Bone marrow (tissue), 2 donors: Measurements from ENCODE around the gene RS1.

Experiments used
- DNase-seq, 2 donors: peaks; one replicate each; lab custom pipeline; 2025; lab: John Stamatoyannopoulos, UW

RS1 gene

GRCh38 chrX:18672008-18672407 is at the start of gene RS1:
RS1 (minus strand) TSS chrX:18672108; CDS start chrX:18672068, 40 bp downstream.
- no peak for DNase-seq

GRCh38 chrX:18719852-18720251 is 47.9 kb upstream of the RS1 start:
- no peak for DNase-seq

- DNase-seq = no peak
Measured at GRCh38 chrX:18714910-18715309, 43.0 kb upstream of the RS1 start.

GRCh38 chrX:18709833-18710232 is 37.9 kb upstream of the RS1 start:
- no peak for DNase-seq

GRCh38 chrX:18707426-18708049 is 35.6 kb upstream of the RS1 start, which contains the start of gene PPEF1:
PPEF1 (plus strand) TSS chrX:18707645; CDS start chrX:18707781, 136 bp downstream.
- no peak for DNase-seq

- DNase-seq = no peak
Measured at GRCh38 chrX:18702362-18703195, 30.7 kb upstream of the RS1 start.

GRCh38 chrX:18701621-18702361 is 29.9 kb upstream of the RS1 start:
- no peak for DNase-seq

GRCh38 chrX:18698737-18699650 is 27.1 kb upstream of the RS1 start:
- DNase-seq = no peak

GRCh38 chrX:18696653-18697052 is 24.7 kb upstream of the RS1 start:
- no peak for DNase-seq

- no peak for DNase-seq
Measured at GRCh38 chrX:18692541-18692940, 20.6 kb upstream of the RS1 start.

- no peak for DNase-seq
Measured at GRCh38 chrX:18691431-18691830, 19.5 kb upstream of the RS1 start.

- no peak for DNase-seq
Measured at GRCh38 chrX:18687856-18688495, 16.1 kb upstream of the RS1 start.

- no peak for DNase-seq
Measured at GRCh38 chrX:18682979-18683387, 11.1 kb upstream of the RS1 start.

GRCh38 chrX:18681996-18682395 is 10.1 kb upstream of the RS1 start:
- DNase-seq = no peak

GRCh38 chrX:18677161-18677869 is 5.4 kb upstream of the RS1 start:
- no peak for DNase-seq

GRCh38 chrX:18676470-18676869 is 4.6 kb upstream of the RS1 start:
- no peak for DNase-seq

- no peak for DNase-seq
Measured at GRCh38 chrX:18676050-18676449, 4.1 kb upstream of the RS1 start.

GRCh38 chrX:18674788-18675735 is 3.2 kb upstream of the RS1 start:
- peak; percentile 41 to 57 for DNase-seq

- no peak for DNase-seq
Measured at GRCh38 chrX:18674417-18674787, 2.5 kb upstream of the RS1 start.
